Measurements from ENCODE around the gene CHCHD4. TPM values are rescaled to one million over a fixed set of nuclear protein-coding genes. Genes with fewer than 3 reads are reported as not detected.

CHCHD4 gene
- total RNA-seq (1 to 10 TPM; 8.8 to 9.2 TPM), polyA plus RNA-seq (10 to 100 TPM in 1 of 2 donors, 1 to 10 TPM in 1; 8.9 to 14.0 TPM)
- long read RNA-seq, donor 1, transcript CHCHD4-202 (3 exons, 1,405 nt): major isoform, 9 of 11 reads
- long read RNA-seq, donor 1, partial matches to known transcripts: 0 of 11 reads
- long read RNA-seq, donor 1, other reads (novel, unspliced or antisense): 0 of 11 reads
- long read RNA-seq, donor 2, partial matches to known transcripts: 0 of 1 reads
- long read RNA-seq, donor 2, other reads (novel, unspliced or antisense): 0 of 1 reads
- long read RNA-seq, donor 3, partial matches to known transcripts: 0 of 3 reads
- long read RNA-seq, donor 3, other reads (novel, unspliced or antisense): 0 of 3 reads
- long read RNA-seq, donor 4, partial matches to known transcripts: 0 of 2 reads
- long read RNA-seq, donor 4, other reads (novel, unspliced or antisense): 0 of 2 reads
- long read RNA-seq, donor 5, transcript CHCHD4-202 (3 exons, 1,405 nt): major isoform, 5 of 254 reads
- long read RNA-seq, donor 5, partial matches to known transcripts: 239 of 254 reads
- long read RNA-seq, donor 5, other reads (novel, unspliced or antisense): 10 of 254 reads

DNA sequence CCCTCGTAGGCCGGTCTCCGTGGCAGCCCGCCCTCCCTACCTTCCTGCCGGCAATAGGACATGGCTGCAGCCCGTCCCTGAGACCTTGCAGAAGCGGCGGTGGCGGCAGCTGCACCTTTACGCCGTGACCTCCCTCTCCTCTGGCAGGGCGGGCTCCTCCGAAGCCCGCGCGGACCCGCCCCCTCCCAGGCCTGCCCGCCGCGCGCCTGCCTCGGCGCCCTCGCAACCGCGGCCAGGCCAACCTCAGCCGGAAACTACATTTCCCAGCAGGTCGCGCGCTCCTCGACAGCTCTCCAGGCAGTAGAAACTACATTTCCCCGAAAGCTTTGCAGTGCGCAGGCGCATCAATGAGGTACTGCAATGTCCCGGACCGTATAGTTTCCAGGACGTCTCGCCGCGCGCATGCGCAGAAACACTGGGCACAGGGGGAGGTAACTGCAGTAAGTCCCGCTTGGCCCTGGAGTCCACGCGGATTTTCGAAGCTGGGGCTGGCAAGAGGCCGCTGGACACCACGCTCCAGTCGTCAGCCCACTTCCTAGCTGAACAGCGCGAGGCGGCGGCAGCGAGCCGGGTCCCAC, at the start of gene CHCHD4, which contains the start of gene TMEM43:
Gene CHCHD4 (minus strand): TSS at position 256 of the 578 bp plus-strand sequence. CDS start 194 bp downstream, at position 62.
Gene TMEM43 (plus strand): TSS at position 438 of the 578 bp plus-strand sequence. CDS start 142 bp downstream, outside the sequence.
- ATAC-seq (ENCODE audit: insufficient read depth, low FRiP score) (peak; percentile 84), DNase-seq (peak; percentile 99 to 100 (median 99))
- 0% methylated on average over 54 to 55 of the region's 55 CpGs for WGBS, 2 donors
- Histone ChIP-seq H3K4me3 (peak within 1 kb of the TSS; percentile 86), H3K4me1 (ENCODE audit: control insufficient read depth in 5 of 5, insufficient read depth in 5 of 5, low read length in 5 of 5) (peaks cover 7 to 29% (median 17%) of the 10 kb centered on the region in 5 donors), H3K27me3 (ENCODE audit: control insufficient read depth in 3 of 3, insufficient read depth in 3 of 3, low read length in 2 of 3) (no peaks in the 10 kb centered on the region), H3K9me3 (ENCODE audit: control insufficient read depth in 4 of 4, insufficient read depth in 3 of 4, low read length in 3 of 4) (no peaks in the 10 kb centered on the region), H3K27ac (ENCODE audit: low read depth in 1 of 2, low read length in 1 of 2) (peak within 1 kb of the TSS; percentile 97 to 98), H3K36me3 (ENCODE audit: control insufficient read depth in 4 of 4, insufficient read depth in 4 of 4, low read length in 4 of 4) (peaks cover 4 to 26% (median 7%) of the 10 kb centered on the region in 4 donors), H3K9ac (ENCODE audit: insufficient read depth in 1 of 2, low read length in 2 of 2) (peak within 1 kb of the TSS; percentile 69 to 82)
- TF ChIP-seq, protein P1, sequence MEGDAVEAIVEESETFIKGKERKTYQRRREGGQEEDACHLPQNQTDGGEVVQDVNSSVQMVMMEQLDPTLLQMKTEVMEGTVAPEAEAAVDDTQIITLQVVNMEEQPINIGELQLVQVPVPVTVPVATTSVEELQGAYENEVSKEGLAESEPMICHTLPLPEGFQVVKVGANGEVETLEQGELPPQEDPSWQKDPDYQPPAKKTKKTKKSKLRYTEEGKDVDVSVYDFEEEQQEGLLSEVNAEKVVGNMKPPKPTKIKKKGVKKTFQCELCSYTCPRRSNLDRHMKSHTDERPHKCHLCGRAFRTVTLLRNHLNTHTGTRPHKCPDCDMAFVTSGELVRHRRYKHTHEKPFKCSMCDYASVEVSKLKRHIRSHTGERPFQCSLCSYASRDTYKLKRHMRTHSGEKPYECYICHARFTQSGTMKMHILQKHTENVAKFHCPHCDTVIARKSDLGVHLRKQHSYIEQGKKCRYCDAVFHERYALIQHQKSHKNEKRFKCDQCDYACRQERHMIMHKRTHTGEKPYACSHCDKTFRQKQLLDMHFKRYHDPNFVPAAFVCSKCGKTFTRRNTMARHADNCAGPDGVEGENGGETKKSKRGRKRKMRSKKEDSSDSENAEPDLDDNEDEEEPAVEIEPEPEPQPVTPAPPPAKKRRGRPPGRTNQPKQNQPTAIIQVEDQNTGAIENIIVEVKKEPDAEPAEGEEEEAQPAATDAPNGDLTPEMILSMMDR (IDR thresholded peaks at IDR 0.05; ENCODE audit: control extremely low read depth, extremely low read depth): no peak

DNA sequence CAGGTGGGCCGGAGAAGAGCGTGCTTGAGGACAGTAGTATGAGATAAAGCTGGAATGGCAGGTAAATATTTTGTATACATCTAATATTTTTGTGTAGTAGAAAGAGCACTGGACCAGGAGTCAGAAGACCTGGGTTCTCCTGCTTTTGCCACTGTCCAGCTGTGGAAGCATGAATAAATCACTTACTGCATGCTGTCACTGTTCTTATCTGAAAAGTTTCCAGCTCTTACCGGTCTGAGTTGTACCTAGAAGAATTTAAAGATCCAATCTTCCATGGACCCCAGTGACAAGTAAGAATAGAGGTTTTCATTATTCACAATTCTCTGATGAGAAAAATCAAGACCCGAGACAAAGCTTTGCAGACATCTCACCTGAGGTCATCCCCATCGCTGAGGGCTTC, 47.8 kb upstream of the CHCHD4 start:
- H3K4me1 ChIP-seq (ENCODE audit: control insufficient read depth in 5 of 5, insufficient read depth in 5 of 5, low read length in 5 of 5): peaks cover 0 to 4% (median 4%) of the 10 kb centered on the region in 5 donors
- TF ChIP-seq, protein P1 (IDR thresholded peaks at IDR 0.05; ENCODE audit: control extremely low read depth, extremely low read depth): no peak
- WGBS, 2 donors: 96 to 97% methylated on average over 5 of the region's 5 CpGs
- H3K27ac ChIP-seq (ENCODE audit: low read depth in 1 of 2, low read length in 1 of 2): no peak overlapping the region
- no peaks in the 10 kb centered on the region for H3K9me3 ChIP-seq (ENCODE audit: control insufficient read depth in 4 of 4, insufficient read depth in 3 of 4, low read length in 3 of 4)
- no peak for ATAC-seq (ENCODE audit: insufficient read depth, low FRiP score)
- peaks cover 26 to 47% (median 28%) of the 10 kb centered on the region in 4 donors for H3K36me3 ChIP-seq (ENCODE audit: control insufficient read depth in 4 of 4, insufficient read depth in 4 of 4, low read length in 4 of 4)
- H3K4me3 ChIP-seq: no peak overlapping the region
- H3K9ac ChIP-seq (ENCODE audit: insufficient read depth in 1 of 2, low read length in 2 of 2): no peak overlapping the region
- H3K27me3 ChIP-seq (ENCODE audit: control insufficient read depth in 3 of 3, insufficient read depth in 3 of 3, low read length in 2 of 3): no peaks in the 10 kb centered on the region
- DNase-seq: no peak

DNA sequence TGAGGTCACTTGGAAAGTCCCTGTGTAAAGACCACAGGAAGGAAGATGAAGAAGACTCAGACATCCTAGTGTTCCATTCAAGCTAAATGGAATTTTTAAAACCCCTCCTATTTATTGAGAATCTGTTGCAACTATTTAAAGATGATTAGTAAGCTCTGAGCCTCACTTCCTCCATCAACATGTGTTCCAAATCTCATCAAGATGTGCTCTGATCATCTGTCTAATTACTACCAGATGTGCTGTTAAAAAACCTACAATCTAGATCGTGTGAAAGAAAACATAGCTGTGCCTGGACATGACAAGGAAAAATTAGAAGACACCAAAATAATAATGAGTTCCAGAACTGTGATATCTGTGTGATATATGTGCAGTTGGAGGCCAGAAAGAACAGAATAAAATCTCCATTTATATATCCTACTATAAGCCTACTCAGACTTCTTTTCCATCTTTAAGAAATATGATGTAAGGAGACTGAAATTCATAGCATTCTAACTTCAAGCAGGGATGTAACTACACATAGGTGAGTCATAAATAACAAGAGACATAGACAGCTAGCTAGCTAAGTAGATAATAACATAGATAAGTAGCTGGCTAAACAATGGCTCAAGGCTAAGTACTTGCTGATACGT, 46.0 kb upstream of the CHCHD4 start:
- Histone ChIP-seq H3K27ac (ENCODE audit: low read depth in 1 of 2, low read length in 1 of 2) (no peak overlapping the region), H3K4me1 (ENCODE audit: control insufficient read depth in 5 of 5, insufficient read depth in 5 of 5, low read length in 5 of 5) (peaks cover 0 to under 1% (median 0%) of the 10 kb centered on the region in 5 donors), H3K9me3 (ENCODE audit: control insufficient read depth in 4 of 4, insufficient read depth in 3 of 4, low read length in 3 of 4) (no peaks in the 10 kb centered on the region), H3K27me3 (ENCODE audit: control insufficient read depth in 3 of 3, insufficient read depth in 3 of 3, low read length in 2 of 3) (no peaks in the 10 kb centered on the region), H3K9ac (ENCODE audit: insufficient read depth in 1 of 2, low read length in 2 of 2) (no peak overlapping the region), H3K36me3 (ENCODE audit: control insufficient read depth in 4 of 4, insufficient read depth in 4 of 4, low read length in 4 of 4) (peaks cover 35 to 61% (median 43%) of the 10 kb centered on the region in 4 donors), H3K4me3 (no peak overlapping the region)
- ATAC-seq (ENCODE audit: insufficient read depth, low FRiP score): no peak
- 87 to 93% methylated on average over 2 of the region's 2 CpGs for WGBS, 2 donors
- TF ChIP-seq, protein P1 (IDR thresholded peaks at IDR 0.05; ENCODE audit: control extremely low read depth, extremely low read depth): no peak
- DNase-seq: no peak

Data from lung (tissue), 16 donors.